WTC11 (cell line): ENCODE data around the gene SERAC1. TPM values are rescaled to one million over a fixed set of nuclear protein-coding genes. Genes with fewer than 3 reads are reported as not detected.

Experiments used
- ATAC-seq: fragments of 200-7000 bp; cut with Tn5 transposase; 2 replicates; pipeline ENCODE4 v1.10.0; 2021; ENCODE audit warnings: mild to moderate bottlenecking, moderate library complexity
- CTCF ChIA-PET: fragments of 300-600 bp; sonication (Branson Sonifier 250); formaldehyde crosslinking; loops from one replicate; lab custom pipeline; 2021; ENCODE audit warnings: antibody characterized with exemption; lab: Charles Lee
- POLR2A ChIA-PET: fragments of 350-600 bp; sonication (Branson Sonifier 250); formaldehyde crosslinking; loops from one replicate; lab custom pipeline; 2021; ENCODE audit warnings: antibody characterized with exemption; lab: Charles Lee
- DNase-seq: peaks from one replicate; pipeline ENCODE4 v3.0.0; 2021; ENCODE audit warnings: low spot score
- H3K27ac Mint-ChIP-seq: 2 replicates; pipeline ENCODE4 v1.8.0; 2021; ENCODE audit warnings: mixed read lengths
- H3K27me3 Mint-ChIP-seq: 2 replicates; pipeline ENCODE4 v1.8.0; 2021; ENCODE audit warnings: low read depth, mild to moderate bottlenecking, moderate library complexity, mixed read lengths
- H3K36me3 Mint-ChIP-seq: 2 replicates; pipeline ENCODE4 v1.8.0; 2021; ENCODE audit warnings: mixed read lengths
- H3K4me1 Mint-ChIP-seq: 2 replicates; pipeline ENCODE4 v1.8.0; 2022; ENCODE audit warnings: mixed read lengths
- H3K4me3 Mint-ChIP-seq: 2 replicates; pipeline ENCODE4 v1.8.0; 2021; ENCODE audit warnings: mild to moderate bottlenecking, moderate library complexity, mixed read lengths
- H3K9me3 Mint-ChIP-seq: 2 replicates; pipeline ENCODE4 v1.8.0; 2021; ENCODE audit warnings: mixed read lengths
- ELF4 ChIP-seq: sonication (generic); formaldehyde crosslinking; IDR thresholded peaks from 2 replicates; pipeline ENCODE4 v1.8.1; 2022; ENCODE audit warnings: low read depth, mild to moderate bottlenecking, moderate library complexity, missing genetic modification reagents
- MXD4 ChIP-seq: fragments of 250-450 bp; sonication (Bioruptor Pico); IDR thresholded peaks from 2 replicates; pipeline ENCODE4 v1.8.0; 2021; ENCODE audit warnings: mild to moderate bottlenecking, moderate library complexity, borderline replicate concordance
- NFATC4 ChIP-seq: fragments of 250-450 bp; sonication (Bioruptor Pico); IDR thresholded peaks from 2 replicates; pipeline ENCODE4 v1.9.0; 2021; ENCODE audit warnings: mild to moderate bottlenecking
- NFYB ChIP-seq: sonication (generic); formaldehyde crosslinking; conservative IDR thresholded peaks from 2 replicates; pipeline ENCODE4 v1.8.0; 2022; ENCODE audit warnings: low read depth, missing genetic modification reagents
- NR1H2 ChIP-seq: sonication (generic); formaldehyde crosslinking; IDR thresholded peaks from 2 replicates; pipeline ENCODE4 v1.9.0; 2021; ENCODE audit warnings: mild to moderate bottlenecking, moderate library complexity, missing genetic modification reagents
- ZNF263 ChIP-seq: sonication (generic); formaldehyde crosslinking; IDR thresholded peaks from 2 replicates; pipeline ENCODE4 v1.8.1; 2022; ENCODE audit warnings: low read depth, mild to moderate bottlenecking, moderate library complexity, missing genetic modification reagents
- ZNF396 ChIP-seq: fragments of 250-450 bp; sonication (Bioruptor Pico); IDR thresholded peaks from 2 replicates; pipeline ENCODE4 v1.8.0; 2021; ENCODE audit warnings: mild to moderate bottlenecking, moderate library complexity, borderline replicate concordance
- total RNA-seq: library from RNA; stranded (reverse); gene quantifications from 3 replicates; pipeline ENCODE4 v1.2.3, GENCODE V29; 2021
- TF ChIP-seq, protein P1 (sequence below): sonication (generic); formaldehyde crosslinking; IDR thresholded peaks from 2 replicates; pipeline ENCODE4 v1.8.1; 2022; ENCODE audit warnings: mild to moderate bottlenecking, moderate library complexity, missing genetic modification reagents
- TF ChIP-seq, protein P2 (sequence below): sonication (generic); formaldehyde crosslinking; IDR thresholded peaks from 2 replicates; pipeline ENCODE4 v1.8.1; 2022; ENCODE audit warnings: mild to moderate bottlenecking, missing genetic modification reagents, moderate library complexity, borderline replicate concordance
- TF ChIP-seq, protein P3 (sequence below): sonication (generic); formaldehyde crosslinking; IDR thresholded peaks from 2 replicates; pipeline ENCODE4 v1.8.1; 2023; ENCODE audit warnings: mild to moderate bottlenecking, missing genetic modification reagents, moderate library complexity
- TF ChIP-seq, protein P4 (sequence below): fragments of 250-450 bp; sonication (Bioruptor Pico); IDR thresholded peaks from 2 replicates; pipeline ENCODE4 v1.8.0; 2021; ENCODE audit warnings: mild to moderate bottlenecking
- TF ChIP-seq, protein P5 (sequence below): sonication (generic); formaldehyde crosslinking; IDR thresholded peaks from 2 replicates; pipeline ENCODE4 v1.8.0; 2022; ENCODE audit warnings: mild to moderate bottlenecking, missing genetic modification reagents
- TF ChIP-seq, protein P6 (sequence below): sonication (generic); formaldehyde crosslinking; conservative IDR thresholded peaks from 2 replicates; pipeline ENCODE4 v1.8.1; 2023; ENCODE audit warnings: mild to moderate bottlenecking, low read depth, missing genetic modification reagents, moderate library complexity
- TF ChIP-seq, protein P7 (sequence below): sonication (generic); formaldehyde crosslinking; IDR thresholded peaks from 2 replicates; pipeline ENCODE4 v1.8.0; 2023; ENCODE audit warnings: mild to moderate bottlenecking, missing genetic modification reagents
- TF ChIP-seq, protein P8 (sequence below): fragments of 250-450 bp; sonication (Bioruptor Pico); conservative IDR thresholded peaks from 2 replicates; pipeline ENCODE4 v1.9.0; 2021; ENCODE audit warnings: mild to moderate bottlenecking

The SERAC1 gene
- total RNA-seq, 1 experiment from 2014 or later = 14.1 TPM

DNA sequence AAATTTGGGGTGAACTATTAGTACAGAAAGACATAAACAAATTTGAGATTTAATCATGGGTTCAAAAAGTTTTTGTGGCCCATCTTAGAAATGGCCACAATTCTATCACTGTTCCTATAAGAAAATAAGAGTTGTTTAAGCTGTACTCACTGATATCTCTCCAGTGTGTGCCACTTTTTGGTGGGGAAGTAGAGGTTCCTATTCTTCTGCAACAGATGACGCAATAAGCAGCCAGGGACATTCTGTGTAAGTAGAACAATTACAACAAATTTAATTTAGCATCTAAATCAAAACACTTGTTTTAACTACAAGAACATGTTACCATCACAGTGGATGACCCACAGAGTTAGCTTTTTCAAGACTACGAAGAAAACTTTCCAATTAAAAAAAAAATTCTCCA lies 9.9 kb downstream of the SERAC1 start:
- ChIA-PET CTCF (no interaction called here), POLR2A (no interaction called here)
- Mint-ChIP-seq H3K4me3 (no peak overlapping the region), H3K9me3 (no peaks in the 10 kb centered on the region), H3K36me3 (peaks cover 6% of the 10 kb centered on the region; the same call in 1 of the 2 replicates), H3K27ac (no peak overlapping the region), H3K4me1 (peaks cover 29% of the 10 kb centered on the region), H3K27me3 (no peaks in the 10 kb centered on the region; the same call in 1 of the 2 replicates)
- ATAC-seq (no peak), DNase-seq (no peak)
- TF ChIP-seq, protein P1, sequence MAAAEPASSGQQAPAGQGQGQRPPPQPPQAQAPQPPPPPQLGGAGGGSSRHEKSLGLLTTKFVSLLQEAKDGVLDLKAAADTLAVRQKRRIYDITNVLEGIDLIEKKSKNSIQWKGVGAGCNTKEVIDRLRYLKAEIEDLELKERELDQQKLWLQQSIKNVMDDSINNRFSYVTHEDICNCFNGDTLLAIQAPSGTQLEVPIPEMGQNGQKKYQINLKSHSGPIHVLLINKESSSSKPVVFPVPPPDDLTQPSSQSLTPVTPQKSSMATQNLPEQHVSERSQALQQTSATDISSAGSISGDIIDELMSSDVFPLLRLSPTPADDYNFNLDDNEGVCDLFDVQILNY (CRISPR knock-in tag) = no peak
- TF ChIP-seq, protein P2, sequence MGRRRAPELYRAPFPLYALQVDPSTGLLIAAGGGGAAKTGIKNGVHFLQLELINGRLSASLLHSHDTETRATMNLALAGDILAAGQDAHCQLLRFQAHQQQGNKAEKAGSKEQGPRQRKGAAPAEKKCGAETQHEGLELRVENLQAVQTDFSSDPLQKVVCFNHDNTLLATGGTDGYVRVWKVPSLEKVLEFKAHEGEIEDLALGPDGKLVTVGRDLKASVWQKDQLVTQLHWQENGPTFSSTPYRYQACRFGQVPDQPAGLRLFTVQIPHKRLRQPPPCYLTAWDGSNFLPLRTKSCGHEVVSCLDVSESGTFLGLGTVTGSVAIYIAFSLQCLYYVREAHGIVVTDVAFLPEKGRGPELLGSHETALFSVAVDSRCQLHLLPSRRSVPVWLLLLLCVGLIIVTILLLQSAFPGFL = no peak
- TF ChIP-seq, protein P3, sequence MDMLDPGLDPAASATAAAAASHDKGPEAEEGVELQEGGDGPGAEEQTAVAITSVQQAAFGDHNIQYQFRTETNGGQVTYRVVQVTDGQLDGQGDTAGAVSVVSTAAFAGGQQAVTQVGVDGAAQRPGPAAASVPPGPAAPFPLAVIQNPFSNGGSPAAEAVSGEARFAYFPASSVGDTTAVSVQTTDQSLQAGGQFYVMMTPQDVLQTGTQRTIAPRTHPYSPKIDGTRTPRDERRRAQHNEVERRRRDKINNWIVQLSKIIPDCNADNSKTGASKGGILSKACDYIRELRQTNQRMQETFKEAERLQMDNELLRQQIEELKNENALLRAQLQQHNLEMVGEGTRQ (CRISPR knock-in tag) = no peak
- TF ChIP-seq, protein P4, sequence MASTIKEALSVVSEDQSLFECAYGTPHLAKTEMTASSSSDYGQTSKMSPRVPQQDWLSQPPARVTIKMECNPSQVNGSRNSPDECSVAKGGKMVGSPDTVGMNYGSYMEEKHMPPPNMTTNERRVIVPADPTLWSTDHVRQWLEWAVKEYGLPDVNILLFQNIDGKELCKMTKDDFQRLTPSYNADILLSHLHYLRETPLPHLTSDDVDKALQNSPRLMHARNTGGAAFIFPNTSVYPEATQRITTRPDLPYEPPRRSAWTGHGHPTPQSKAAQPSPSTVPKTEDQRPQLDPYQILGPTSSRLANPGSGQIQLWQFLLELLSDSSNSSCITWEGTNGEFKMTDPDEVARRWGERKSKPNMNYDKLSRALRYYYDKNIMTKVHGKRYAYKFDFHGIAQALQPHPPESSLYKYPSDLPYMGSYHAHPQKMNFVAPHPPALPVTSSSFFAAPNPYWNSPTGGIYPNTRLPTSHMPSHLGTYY (CRISPR knock-in tag) = no peak

DNA sequence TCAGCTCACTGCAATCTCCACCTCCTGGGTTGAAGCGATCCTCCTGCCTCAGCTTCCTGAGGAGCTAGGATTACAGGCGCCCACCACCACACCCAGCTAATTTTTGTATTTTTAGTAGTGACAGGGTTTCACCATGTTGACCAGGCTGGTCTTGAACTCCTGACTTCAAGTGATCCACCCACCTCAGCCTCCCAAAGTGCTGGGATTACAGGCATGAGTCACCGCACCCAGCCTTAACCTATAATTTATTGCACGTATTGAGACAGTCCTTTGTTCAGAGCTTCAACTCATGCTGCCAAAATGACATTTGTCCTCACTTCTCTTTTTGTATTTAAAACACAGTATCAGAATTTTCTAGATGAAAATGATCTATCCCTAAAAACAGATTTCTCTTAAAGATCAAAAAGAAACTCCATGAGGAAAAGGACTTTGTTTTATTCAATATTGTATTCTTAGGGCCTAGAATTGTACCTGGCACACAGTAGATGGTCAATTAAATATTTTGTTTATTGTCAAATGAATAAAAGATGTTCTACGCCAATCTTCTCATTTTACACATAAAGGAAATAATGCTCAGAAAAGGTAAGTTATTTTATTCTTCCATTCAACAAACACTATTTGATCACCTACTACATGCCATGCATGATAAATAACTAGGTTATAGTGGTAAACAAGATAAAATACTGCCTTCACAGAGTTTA lies 10.8 kb downstream of the SERAC1 start:
- Mint-ChIP-seq H3K4me1 (peaks cover 23% of the 10 kb centered on the region), H3K27ac (no peak overlapping the region), H3K4me3 (no peak overlapping the region), H3K9me3 (no peaks in the 10 kb centered on the region), H3K36me3 (peaks cover 6% of the 10 kb centered on the region; the same call in 1 of the 2 replicates), H3K27me3 (no peaks in the 10 kb centered on the region)
- ATAC-seq (no peak), DNase-seq (no peak)
- POLR2A ChIA-PET = no interaction called here
- CTCF ChIA-PET = no interaction called here
- TF ChIP-seq NFATC4 (CRISPR knock-in tag) = no peak
- TF ChIP-seq NFYB = no peak
- no peak for TF ChIP-seq ZNF263 (CRISPR knock-in tag)
- TF ChIP-seq, protein P2 = no peak
- TF ChIP-seq ELF4 (CRISPR knock-in tag) = no peak
- no peak for TF ChIP-seq NR1H2 (CRISPR knock-in tag)
- TF ChIP-seq, protein P3 (CRISPR knock-in tag) = no peak
- TF ChIP-seq MXD4 (CRISPR knock-in tag) = no peak
- TF ChIP-seq, protein P5, sequence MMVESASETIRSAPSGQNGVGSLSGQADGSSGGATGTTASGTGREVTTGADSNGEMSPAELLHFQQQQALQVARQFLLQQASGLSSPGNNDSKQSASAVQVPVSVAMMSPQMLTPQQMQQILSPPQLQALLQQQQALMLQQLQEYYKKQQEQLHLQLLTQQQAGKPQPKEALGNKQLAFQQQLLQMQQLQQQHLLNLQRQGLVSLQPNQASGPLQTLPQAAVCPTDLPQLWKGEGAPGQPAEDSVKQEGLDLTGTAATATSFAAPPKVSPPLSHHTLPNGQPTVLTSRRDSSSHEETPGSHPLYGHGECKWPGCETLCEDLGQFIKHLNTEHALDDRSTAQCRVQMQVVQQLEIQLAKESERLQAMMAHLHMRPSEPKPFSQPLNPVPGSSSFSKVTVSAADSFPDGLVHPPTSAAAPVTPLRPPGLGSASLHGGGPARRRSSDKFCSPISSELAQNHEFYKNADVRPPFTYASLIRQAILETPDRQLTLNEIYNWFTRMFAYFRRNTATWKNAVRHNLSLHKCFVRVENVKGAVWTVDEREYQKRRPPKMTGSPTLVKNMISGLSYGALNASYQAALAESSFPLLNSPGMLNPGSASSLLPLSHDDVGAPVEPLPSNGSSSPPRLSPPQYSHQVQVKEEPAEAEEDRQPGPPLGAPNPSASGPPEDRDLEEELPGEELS (CRISPR knock-in tag) = no peak
- TF ChIP-seq, protein P6, sequence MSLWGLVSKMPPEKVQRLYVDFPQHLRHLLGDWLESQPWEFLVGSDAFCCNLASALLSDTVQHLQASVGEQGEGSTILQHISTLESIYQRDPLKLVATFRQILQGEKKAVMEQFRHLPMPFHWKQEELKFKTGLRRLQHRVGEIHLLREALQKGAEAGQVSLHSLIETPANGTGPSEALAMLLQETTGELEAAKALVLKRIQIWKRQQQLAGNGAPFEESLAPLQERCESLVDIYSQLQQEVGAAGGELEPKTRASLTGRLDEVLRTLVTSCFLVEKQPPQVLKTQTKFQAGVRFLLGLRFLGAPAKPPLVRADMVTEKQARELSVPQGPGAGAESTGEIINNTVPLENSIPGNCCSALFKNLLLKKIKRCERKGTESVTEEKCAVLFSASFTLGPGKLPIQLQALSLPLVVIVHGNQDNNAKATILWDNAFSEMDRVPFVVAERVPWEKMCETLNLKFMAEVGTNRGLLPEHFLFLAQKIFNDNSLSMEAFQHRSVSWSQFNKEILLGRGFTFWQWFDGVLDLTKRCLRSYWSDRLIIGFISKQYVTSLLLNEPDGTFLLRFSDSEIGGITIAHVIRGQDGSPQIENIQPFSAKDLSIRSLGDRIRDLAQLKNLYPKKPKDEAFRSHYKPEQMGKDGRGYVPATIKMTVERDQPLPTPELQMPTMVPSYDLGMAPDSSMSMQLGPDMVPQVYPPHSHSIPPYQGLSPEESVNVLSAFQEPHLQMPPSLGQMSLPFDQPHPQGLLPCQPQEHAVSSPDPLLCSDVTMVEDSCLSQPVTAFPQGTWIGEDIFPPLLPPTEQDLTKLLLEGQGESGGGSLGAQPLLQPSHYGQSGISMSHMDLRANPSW (CRISPR knock-in tag) = no peak
- TF ChIP-seq, protein P7, sequence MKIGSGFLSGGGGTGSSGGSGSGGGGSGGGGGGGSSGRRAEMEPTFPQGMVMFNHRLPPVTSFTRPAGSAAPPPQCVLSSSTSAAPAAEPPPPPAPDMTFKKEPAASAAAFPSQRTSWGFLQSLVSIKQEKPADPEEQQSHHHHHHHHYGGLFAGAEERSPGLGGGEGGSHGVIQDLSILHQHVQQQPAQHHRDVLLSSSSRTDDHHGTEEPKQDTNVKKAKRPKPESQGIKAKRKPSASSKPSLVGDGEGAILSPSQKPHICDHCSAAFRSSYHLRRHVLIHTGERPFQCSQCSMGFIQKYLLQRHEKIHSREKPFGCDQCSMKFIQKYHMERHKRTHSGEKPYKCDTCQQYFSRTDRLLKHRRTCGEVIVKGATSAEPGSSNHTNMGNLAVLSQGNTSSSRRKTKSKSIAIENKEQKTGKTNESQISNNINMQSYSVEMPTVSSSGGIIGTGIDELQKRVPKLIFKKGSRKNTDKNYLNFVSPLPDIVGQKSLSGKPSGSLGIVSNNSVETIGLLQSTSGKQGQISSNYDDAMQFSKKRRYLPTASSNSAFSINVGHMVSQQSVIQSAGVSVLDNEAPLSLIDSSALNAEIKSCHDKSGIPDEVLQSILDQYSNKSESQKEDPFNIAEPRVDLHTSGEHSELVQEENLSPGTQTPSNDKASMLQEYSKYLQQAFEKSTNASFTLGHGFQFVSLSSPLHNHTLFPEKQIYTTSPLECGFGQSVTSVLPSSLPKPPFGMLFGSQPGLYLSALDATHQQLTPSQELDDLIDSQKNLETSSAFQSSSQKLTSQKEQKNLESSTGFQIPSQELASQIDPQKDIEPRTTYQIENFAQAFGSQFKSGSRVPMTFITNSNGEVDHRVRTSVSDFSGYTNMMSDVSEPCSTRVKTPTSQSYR (CRISPR knock-in tag) = no peak
- TF ChIP-seq, protein P8, sequence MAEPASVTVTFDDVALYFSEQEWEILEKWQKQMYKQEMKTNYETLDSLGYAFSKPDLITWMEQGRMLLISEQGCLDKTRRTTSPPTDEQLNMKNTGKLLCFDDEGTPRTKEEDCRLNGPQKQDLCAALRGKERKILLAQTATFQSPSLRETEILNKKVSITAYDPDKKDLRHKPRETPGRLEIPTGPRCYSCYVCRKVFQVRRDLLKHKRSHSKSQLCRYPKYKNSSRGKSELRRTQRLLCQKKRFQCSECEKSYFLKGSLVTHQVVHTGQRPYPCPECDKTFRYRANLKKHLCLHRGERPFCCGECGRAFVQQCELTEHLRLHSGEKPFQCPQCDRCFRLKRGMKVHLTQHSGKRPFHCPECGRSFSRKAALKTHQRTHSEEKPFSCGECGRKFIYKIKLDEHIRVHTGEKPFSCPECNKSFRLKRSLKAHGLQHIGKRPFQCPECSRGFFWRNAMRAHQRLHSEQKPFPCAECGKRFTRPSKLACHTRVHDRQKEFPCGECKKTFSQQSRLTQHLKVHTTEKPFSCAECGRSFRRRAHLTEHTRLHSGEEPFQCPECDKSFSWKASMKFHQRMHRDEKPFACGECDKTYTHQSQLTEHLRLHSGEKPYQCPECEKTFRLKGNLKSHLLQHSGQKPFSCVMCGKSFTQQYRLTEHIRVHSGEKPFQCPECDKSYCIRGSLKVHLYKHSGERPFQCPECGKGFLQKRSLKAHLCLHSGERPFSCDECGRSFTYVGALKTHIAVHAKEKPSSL (CRISPR knock-in tag) = no peak
- no peak for TF ChIP-seq ZNF396 (CRISPR knock-in tag)
